ENCODE results near the gene BAHCC1.

- no peak for TF ChIP-seq GATA2 (IDR thresholded peaks at IDR 0.05; ENCODE audit: low read depth, low read length)
- TF ChIP-seq GATA3 (IDR thresholded peaks at IDR 0.05; ENCODE audit: low read depth, low read length) = no peak
Measured at GRCh38 chr17:81486199-81486810, 91.0 kb downstream of the BAHCC1 start.

Data from SH-SY5Y (cell line).